Peyer's patch (tissue), 4 donors: ENCODE measurements around the gene TRIP6. TPM values are rescaled to one million over a fixed set of nuclear protein-coding genes. Genes with fewer than 3 reads are reported as not detected.

Experiments
- DNase-seq, 3 donors: peaks; one replicate each; pipeline ENCODE4 v3.0.0-alpha.2; 2017 to 2019
- H3K27ac ChIP-seq, 4 donors: fragments of 200-600 bp; sonication (generic); one replicate each; pipeline ENCODE4 v1.5.1; 2016 to 2019
- H3K27me3 ChIP-seq, 2 donors: fragments of 200-600 bp; sonication (generic); one replicate each; pipeline ENCODE4 v1.5.1; 2019
- H3K36me3 ChIP-seq, 3 donors: fragments of 200-600 bp; sonication (generic); one replicate each; pipeline ENCODE4 v1.5.1; 2016 to 2019
- H3K4me1 ChIP-seq, 4 donors: fragments of 200-600 bp; sonication (generic); one replicate each; pipeline ENCODE4 v1.5.1; 2016 to 2019
- H3K4me3 ChIP-seq, 4 donors: fragments of 200-600 bp; sonication (generic); 1 replicate in 3 of 4; 2 replicates in 1 of 4; pipeline ENCODE4 v1.5.1; 2016 to 2019; ENCODE audit warnings: mild to moderate bottlenecking in 1 of 4
- H3K9me3 ChIP-seq, 4 donors: fragments of 200-600 bp; sonication (generic); one replicate each; pipeline ENCODE4 v1.5.1; 2016 to 2019; ENCODE audit warnings: mild to moderate bottlenecking in 1 of 4
- CTCF ChIP-seq, 6 experiments: fragments of 450-650 bp in 4 of 6; fragments of 200-600 bp in 2 of 6; sonication (generic) in 1 of 6; IDR thresholded peaks; one replicate each; pipeline ENCODE4 v1.5.1; 2017 to 2019; ENCODE audit warnings: antibody characterized with exemption in 6 of 6, mild to moderate bottlenecking in 3 of 6, moderate library complexity in 1 of 6
- POLR2A ChIP-seq, 2 donors: fragments of 450-650 bp; IDR thresholded peaks; one replicate each; pipeline ENCODE4 v1.5.1; 2017; ENCODE audit warnings: antibody characterized with exemption in 2 of 2, mild to moderate bottlenecking in 2 of 2, moderate library complexity in 2 of 2
- total RNA-seq, 4 donors: library from RNA; depleted of rRNA; stranded (reverse); fragments of >200 nt; gene quantifications; one replicate each; pipeline ENCODE4 v1.1.0, GENCODE V29; 2016

Gene TRIP6
- total RNA-seq, 4 donors from 2014 or later, result 8.8 to 22.3 (median 15.4) TPM

- peaks cover 0 to 43% (median 7%) of the 10 kb centered on the region in 4 donors for H3K4me1 ChIP-seq
- H3K36me3 ChIP-seq, result peaks cover 0 to 25% (median 0%) of the 10 kb centered on the region in 3 donors
- peaks cover 0 to 4% (median 0%) of the 10 kb centered on the region in 4 donors for H3K9me3 ChIP-seq
- peak overlapping the region; percentile 33 to 89 (median 64) for H3K4me3 ChIP-seq
- peak overlapping the region in 2 of 4 donors; percentile 80 to 87 for H3K27ac ChIP-seq
- no peaks in the 10 kb centered on the region for H3K27me3 ChIP-seq
- no peak for DNase-seq
- TF ChIP-seq CTCF (IDR thresholded peaks at IDR 0.05), result peak in 1 of 6 experiments; percentile 7
- TF ChIP-seq POLR2A (IDR thresholded peaks at IDR 0.05), result no peak
These were observed 41.3 kb upstream of the TRIP6 start for GRCh38 chr7:100825751-100826513.

DNA sequence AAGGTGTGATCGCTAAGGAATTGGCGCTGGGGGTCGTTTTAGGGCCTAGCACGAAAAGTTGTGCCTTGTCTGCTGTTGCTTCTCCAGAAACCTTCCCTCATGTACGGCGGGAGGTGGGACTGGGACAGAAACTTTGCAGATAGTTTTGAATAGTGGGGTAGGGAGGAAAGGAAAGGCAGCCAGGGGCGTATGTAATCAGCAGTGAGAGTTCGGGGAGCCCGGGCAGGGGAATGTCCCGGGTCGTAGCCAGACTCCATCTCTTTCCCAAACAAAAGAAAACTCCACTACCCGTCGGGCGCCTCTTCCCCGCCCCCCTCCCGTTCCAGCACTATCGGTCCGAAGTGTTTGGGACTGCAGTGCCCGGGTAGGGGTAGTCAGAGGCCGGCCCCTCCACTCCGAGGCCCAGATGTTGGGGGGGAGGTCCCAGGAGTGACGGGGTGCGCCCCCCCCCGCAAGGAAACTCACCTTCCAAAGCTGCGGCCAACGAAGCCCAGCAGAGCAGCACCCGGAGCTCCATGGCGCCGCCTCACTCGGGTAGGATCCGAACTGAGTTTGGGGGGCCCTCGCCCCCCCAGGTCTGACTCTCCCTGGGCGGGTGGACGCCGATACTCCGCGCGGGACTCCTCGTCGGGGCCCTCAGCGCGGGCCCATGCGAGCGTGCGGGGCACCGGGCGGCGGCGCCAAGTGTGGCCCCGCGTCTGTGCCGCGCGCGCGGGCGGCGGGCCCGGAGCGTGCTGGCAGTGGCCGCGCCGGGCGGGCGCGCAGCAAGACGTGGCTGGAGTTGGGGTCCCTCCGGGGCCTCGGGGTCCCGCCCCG, 40.5 kb upstream of the TRIP6 start:
- Histone ChIP-seq H3K9me3 (peaks cover 0 to 4% (median 0%) of the 10 kb centered on the region in 4 donors), H3K36me3 (peaks cover 0 to 19% (median 0%) of the 10 kb centered on the region in 3 donors), H3K4me1 (peaks cover 0 to 43% (median 7%) of the 10 kb centered on the region in 4 donors), H3K27me3 (no peaks in the 10 kb centered on the region), H3K4me3 (peak overlapping the region; percentile 33 to 89 (median 64)), H3K27ac (peak overlapping the region; percentile 51 to 87 (median 72))
- TF ChIP-seq CTCF (IDR thresholded peaks at IDR 0.05) (no peak), POLR2A (IDR thresholded peaks at IDR 0.05) (no peak)
- no peak for DNase-seq

- peak; percentile 35 to 78 (median 78) for DNase-seq
- no peaks in the 10 kb centered on the region for H3K27me3 ChIP-seq
- H3K36me3 ChIP-seq, result peaks cover 0 to 10% (median 0%) of the 10 kb centered on the region in 3 donors
- TF ChIP-seq POLR2A (IDR thresholded peaks at IDR 0.05), result no peak
- no peak for TF ChIP-seq CTCF (IDR thresholded peaks at IDR 0.05)
- H3K4me3 ChIP-seq, result peak within 1 kb of the TSS; percentile 33 to 89 (median 64)
- H3K4me1 ChIP-seq, result peaks cover 0 to 43% (median 7%) of the 10 kb centered on the region in 4 donors
- peak within 1 kb of the TSS; percentile 51 to 87 (median 72) for H3K27ac ChIP-seq
- H3K9me3 ChIP-seq, result peaks cover 0 to 4% (median 0%) of the 10 kb centered on the region in 4 donors
These were observed 39.6 kb upstream of the TRIP6 start, which contains the start of gene EPHB4 for GRCh38 chr7:100827330-100828226. Gene EPHB4 (minus strand): TSS chr7:100827523. CDS start chr7:100827030, 493 bp downstream.

GRCh38 chr7:100829150-100829716, 38.0 kb upstream of the TRIP6 start:
- Histone ChIP-seq H3K4me1 (peaks cover 0 to 43% (median 7%) of the 10 kb centered on the region in 4 donors), H3K27ac (peak overlapping the region in 2 of 4 donors; percentile 25 to 35)

More at GRCh38 chr7:100829150-100829716, 38.0 kb upstream of the TRIP6 start:
- Histone ChIP-seq H3K27me3 (no peaks in the 10 kb centered on the region), H3K36me3 (no peaks in the 10 kb centered on the region), H3K9me3 (peaks cover 0 to 4% (median 0%) of the 10 kb centered on the region in 4 donors), H3K4me3 (no peak overlapping the region)
- TF ChIP-seq CTCF (IDR thresholded peaks at IDR 0.05) (no peak), POLR2A (IDR thresholded peaks at IDR 0.05) (no peak)
- DNase-seq, result no peak
